Eye (tissue), 1 donor: ENCODE data around the gene APP.
A peak's percentile ranks its signal among the peaks of the same experiment; 100 is the strongest.

ENCODE experiments used
- DNase-seq: peaks from one replicate; pipeline ENCODE4 v3.0.0-alpha.2; 2015

APP gene

DNA sequence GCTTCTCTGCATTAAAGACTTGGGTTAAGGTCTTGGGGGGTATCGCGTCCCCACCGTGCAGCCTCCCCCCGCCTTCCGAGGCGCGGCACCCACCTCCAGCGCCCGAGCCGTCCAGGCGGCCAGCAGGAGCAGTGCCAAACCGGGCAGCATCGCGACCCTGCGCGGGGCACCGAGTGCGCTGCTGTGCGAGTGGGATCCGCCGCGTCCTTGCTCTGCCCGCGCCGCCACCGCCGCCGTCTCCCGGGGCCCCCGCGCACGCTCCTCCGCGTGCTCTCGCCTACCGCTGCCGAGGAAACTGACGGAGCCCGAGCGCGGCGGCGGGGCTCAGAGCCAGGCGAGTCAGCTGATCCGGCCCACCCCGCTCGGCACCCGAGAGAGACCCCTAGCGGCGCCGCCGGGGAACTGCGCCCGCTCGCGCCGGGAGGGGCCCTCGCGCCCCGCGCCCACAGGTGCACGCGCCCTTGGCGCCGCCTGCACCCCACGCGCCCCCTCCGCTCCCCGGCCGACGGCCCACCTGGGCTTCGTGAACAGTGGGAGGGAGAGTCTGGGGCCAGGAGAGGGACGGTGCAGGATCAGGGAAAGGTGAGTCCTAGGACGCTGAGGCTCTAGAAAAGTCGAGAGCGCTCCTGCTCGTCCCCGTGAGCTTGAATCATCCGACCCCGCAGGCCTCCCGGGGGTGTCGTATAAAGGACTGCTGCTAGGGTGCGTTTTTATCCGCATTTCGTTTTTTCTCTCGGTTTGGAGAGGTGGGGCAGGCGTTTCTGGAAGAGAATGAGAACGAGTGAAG is at the start of gene APP:
APP (minus strand) TSS at position 300 of the 787 bp plus-strand sequence; CDS start at position 150, 150 bp downstream.
- peak; percentile 94 for DNase-seq

DNA sequence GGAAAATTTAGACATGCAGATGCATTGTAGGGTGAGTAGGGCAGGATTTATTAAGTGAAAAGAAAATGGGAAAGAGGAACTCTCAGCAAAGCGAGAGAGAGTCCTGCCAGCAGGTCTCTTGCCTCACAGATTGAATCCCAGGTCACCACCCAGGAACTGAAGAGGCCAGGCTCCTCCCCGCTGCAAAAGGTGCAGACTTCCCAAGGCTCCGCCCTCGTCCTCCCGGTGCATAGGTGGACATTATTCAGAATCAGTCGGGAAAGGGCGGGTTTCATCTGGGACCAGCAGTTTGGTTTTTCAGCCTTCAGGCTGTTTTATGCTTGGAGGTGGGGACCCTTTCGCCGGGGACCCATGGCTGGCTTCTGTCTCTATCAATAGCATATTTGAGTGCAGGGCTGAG is 41.6 kb upstream of the APP start:
- no peak for DNase-seq

DNA sequence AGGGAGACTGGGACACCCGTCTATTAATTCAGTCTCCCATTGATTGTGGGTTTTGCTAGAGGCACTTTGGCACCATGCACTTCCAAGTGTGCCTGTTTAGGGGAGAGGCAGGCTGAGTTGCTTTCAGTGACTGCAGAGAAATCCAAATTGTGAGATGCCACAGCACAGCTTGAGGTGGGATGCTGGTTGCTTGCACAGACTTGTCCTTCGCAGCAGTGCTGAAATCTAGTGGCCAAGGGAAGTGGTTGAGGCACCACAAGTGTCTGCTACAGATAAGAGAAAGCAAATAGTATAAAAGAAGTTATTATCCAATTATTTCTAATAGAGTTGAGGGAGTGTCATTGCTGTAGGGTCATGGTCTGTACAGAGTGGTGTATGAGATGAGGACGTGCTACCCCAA is 40.0 kb upstream of the APP start:
- DNase-seq: no peak

DNA sequence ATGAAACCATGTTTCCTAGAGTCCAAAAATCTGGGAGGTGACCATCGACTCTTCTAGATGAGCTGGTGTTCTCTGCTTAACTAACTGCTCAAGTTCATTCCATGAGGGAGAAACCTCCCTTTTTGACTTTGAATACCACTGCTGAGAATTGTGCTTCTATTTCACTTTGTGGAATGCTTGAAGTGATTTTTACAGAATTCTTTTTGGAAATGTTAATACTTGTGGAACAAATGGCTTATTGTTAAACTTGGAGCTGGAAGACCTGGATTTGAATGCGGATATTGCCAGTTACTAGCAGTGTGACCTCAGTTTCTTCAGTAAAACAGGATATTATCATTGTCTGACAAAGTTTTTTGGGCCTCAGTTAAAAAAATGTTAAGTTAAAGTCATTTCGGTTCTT is 36.5 kb upstream of the APP start:
- no peak for DNase-seq

GRCh38 chr21:26199456-26199855 is 28.9 kb upstream of the APP start:
- no peak for DNase-seq

DNA sequence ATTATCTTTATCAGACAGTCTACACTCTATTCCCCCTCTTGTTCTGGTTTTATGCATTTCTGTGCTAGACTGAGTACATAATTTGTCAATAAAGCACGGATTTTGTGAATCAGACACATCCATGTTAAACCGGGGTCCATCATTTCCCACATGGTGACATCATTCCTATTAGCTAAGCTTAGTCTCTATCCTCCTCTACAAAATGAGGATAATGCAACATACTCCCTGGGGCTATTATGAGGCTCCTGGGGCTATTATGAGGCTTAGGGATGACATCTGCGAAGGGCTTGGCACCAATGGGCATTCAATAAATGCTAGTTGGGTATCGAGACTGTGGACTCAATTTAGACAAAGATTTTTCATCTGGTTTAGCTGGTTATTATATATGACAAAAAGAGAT is 25.1 kb upstream of the APP start:
- no peak for DNase-seq

DNA sequence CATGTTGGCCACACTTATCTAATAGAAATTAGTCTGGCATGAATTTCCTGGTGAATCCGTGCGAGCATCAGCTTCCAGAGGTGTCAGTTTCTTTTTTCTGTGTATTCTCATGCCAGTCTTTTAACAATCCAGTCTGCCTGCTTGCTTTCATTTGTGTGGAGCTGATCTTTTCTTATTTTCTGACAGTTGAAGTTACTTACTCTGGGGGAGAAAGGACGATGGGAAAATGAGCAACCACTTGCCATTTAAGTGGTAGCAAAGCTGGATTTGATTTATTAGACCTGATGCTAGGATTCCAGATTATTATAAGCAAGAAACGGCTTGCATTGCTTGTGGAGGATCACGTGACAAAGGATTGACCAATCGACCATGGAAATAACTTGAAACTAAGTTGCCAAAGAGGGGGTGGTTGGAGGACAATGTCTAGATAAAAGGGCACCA is 24.3 kb upstream of the APP start:
- peak; percentile 18 for DNase-seq

DNA sequence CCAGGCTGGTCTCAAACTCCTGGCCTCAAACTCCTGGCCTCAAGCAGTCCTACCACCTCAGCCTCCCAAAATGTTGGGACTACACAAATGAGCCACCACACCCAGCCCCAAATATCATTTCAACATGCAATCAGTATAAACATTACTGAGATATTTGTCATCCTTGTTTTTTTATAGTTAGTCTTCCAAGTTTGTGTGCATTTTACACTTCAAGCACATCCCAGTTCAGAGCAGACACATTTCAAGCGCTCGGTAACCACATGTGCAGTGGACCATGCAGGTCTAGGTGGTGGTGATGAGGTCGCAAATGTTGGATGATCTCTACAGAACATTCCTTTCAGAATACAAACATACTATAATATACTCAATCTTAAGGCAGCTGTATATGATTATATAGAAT is 23.8 kb upstream of the APP start:
- no peak for DNase-seq

GRCh38 chr21:26191609-26192008 is 21.0 kb upstream of the APP start:
- no peak for DNase-seq

- no peak for DNase-seq
Measured at GRCh38 chr21:26188422-26188821, 17.9 kb upstream of the APP start.

DNA sequence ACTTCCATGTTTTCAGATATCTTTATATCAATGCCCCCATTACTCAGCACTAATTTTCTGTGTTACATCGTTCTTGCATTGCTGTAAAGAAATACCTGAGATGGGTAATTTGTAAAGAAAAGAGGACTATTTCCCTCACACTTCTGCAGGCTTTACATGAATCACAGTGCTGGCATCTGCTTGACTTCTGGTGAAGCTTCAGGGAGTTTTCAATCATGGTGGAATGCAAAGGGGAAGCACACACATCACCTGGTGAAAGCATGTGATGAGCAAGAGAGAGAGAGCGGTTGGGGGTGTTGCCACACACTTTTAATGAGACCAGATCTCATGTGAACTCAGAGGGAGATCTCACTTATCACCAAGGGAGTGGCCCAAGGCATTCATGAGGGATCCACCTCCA is 14.9 kb upstream of the APP start:
- no peak for DNase-seq

- no peak for DNase-seq
Measured at GRCh38 chr21:26185021-26185420, 14.5 kb upstream of the APP start.

DNA sequence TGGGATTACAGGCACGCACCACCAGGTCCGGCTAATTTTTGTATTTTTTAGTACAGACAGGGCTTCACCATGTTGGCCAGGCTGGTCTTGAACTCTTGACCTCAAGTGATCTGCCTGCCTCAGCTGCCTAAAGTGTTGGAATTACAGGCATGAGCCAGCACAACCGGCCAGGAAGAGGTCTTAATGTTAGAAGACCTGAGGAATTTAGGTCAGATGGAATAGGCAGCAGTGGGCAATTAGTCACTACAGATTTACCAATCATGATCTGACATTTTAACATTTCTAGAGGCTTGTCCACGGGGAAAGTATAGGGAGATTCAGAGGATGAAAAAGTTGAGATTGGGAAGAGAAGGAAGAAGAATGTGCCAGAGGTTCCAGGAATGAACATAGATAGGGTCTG is 8.9 kb upstream of the APP start:
- no peak for DNase-seq

GRCh38 chr21:26177746-26178426 is 7.3 kb upstream of the APP start:
- DNase-seq: no peak

GRCh38 chr21:26177187-26177586 is 6.6 kb upstream of the APP start:
- no peak for DNase-seq

DNA sequence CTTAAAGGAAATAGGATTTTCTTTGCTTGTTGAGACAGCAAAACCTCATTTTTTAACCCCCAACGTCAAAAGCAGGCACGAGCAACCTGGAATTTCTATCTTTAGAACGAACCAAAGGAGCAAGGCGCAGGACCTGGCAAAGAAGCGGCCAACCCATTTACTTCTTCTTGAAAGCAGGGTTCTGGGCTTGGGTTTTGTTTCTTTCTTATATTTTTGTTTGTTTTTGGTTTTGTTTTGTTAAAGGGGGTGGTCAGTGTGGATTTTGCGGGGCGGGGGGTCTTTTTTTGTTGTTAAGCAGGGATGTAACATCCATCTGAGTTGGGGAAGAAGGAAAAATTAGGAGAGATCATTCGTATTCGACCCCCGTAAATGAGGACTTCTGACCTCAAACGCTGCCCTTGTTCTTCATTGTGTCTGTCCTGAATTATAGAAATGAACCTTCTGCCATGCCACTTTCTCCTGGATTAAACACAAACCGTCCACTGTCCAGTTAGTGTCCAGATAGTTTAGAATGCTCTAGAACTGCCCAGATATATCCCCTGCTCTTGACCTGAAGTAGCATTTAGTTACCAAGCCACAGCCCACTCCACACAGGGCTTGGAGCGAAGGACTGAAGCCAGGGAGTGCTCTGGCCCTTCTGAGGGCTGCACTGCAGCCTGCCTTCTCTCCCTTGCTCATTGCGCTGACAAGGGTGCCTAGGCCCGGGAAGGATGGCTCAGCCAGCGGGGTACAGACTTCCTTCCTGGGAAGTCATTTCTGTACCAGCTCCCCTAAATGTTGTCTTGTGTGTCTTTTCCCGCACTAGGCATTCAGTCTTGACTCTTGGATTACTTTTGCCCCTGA is 909 bp upstream of the APP start:
- no peak for DNase-seq

DNA sequence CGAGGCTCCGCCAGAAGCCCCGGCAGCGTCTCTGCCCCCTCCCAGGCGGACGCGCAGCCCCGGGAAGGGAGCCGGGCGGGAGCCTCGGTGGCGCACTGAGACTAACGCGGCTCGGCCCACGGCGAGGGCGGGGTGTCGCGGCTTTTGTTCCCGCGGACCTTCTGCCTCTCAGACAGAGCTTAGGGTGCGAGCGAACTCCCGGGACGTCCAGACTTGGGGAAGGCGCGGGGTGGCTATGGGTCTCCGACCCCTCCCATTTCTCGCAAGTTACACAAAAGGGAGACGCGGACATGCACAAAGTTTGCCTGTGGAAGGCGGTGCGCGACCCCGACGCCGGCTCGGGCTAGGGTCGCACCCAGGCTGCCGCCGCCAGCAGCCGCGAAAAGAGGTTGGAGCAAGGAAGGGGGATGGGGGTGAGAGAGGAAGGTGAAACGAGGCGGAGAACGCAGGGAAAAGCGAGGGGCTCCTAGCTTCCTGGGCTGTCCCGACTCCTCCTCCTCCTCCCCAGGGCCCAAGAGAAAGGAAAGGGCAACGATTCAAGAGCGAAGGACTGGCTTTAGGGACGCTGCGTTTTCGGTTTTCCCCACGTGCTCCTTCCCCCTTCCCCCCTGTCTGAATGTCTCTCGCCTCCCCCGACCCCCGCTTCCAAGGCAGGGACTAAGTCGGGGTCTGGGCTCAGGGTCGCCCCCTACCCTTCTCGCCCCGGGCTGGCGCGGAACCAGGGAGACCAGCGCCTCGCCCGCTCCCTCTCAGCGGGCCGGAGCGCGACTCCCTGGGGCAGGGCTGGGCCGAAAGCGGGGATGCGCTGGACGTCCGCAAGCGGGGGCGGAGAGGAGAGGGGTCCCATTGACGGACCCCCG is 729 bp downstream of the APP start:
- DNase-seq: peak; percentile 90

DNA sequence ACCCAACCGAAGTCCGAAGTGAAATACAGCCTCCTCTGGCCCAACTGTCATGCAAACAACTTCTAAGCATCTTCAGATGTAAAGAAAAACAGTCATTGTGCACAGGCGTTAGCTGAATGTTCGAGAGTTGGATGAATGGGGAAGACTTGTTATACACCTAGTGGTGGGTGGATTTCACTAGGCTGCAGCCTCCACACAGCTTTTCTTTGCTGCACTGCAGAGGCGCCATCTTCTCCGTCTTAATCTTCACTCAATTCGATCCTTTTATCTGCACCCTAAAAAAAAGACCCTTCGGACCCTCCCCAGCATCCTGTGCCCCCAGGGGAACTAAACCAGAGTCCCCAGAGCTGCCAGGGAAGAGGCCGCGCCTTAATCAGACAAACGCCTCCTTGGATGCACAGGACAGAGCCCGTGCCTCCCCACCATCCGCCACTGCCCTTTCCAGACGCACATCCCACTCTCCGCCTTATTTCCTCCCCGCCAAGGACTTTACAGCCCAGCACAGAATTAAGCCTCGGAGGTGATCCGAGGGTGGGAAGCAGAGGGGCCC is 1.4 kb downstream of the APP start:
- DNase-seq: peak; percentile 88

GRCh38 chr21:26168371-26168770 is 2.2 kb downstream of the APP start:
- DNase-seq: no peak

GRCh38 chr21:26167593-26167992 is 3.0 kb downstream of the APP start:
- peak; percentile 47 for DNase-seq

- no peak for DNase-seq
Measured at GRCh38 chr21:26165331-26165730, 5.2 kb downstream of the APP start.

DNA sequence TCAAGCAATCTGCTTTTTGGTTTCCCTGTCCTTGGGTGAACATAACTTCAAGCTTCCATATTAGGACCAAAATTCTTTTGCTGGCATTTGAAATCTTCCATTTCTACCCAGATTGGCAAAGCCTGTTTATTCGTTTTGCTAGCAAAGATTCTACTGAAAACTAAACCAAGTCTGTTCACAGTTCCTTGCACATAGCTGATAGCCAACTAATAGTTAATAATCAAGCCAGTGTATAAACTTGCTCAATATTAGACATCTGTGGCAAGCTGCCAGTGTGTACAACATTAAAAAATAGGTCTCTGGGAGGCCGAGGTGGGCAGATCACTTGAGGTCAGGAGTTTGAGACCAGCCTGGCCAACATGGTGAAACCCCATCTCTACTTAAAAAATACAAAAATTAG is 6.3 kb downstream of the APP start:
- no peak for DNase-seq
